HepG2 (cell line): Measurements from ENCODE around the gene ICAM5. TPM values are rescaled to one million over a fixed set of nuclear protein-coding genes. Genes with fewer than 3 reads are reported as not detected.

Source experiments
- ATAC-seq: fragments of 200-7000 bp; cut with Tn5 transposase; 3 replicates; pipeline ENCODE4 v1.9.1; 2020; ENCODE audit warnings: mild to moderate bottlenecking, moderate library complexity
- BruUV-seq: library from RNA; stranded (reverse); fragments of 400-500 nt; replicated peaks from 2 replicates; lab custom pipeline; 2021; lab: Mats Ljungman, UMichigan
- CTCF ChIA-PET: fragments of 300-600 bp; formaldehyde crosslinking; extraction: SDS; loops from one replicate; lab custom pipeline; 2021; ENCODE audit warnings: low total read pairs, inconsistent platforms, low intra/inter-chr PET ratio; lab: Yijun Ruan, JAX
- POLR2A ChIA-PET: fragments of 350-600 bp; sonication (Branson Sonifier 250); formaldehyde crosslinking; loops from one replicate; lab custom pipeline; 2020; ENCODE audit warnings: antibody characterized with exemption, inconsistent platforms; lab: Yijun Ruan, JAX
- DNase-seq: peaks from one replicate; pipeline ENCODE4 v3.0.0-alpha.2; 2015; ENCODE audit warnings: low spot score
- FAIRE-seq: peaks from 3 replicates; lab custom pipeline; 2011; peaks lifted over from hg19 to GRCh38; lab: Jason Lieb, UNC
- H2AFZ ChIP-seq: one replicate; pipeline ENCODE4 v1.6.1; 2011; ENCODE audit warnings: low read length, inconsistent platforms
- H3K27ac ChIP-seq: fragments of 300-600 bp; 3 replicates; pipeline ENCODE4 v1.8.0; 2011; ENCODE audit warnings: mixed run types, mild to moderate bottlenecking, mixed read lengths, low read length, inconsistent platforms; ENCODE audit not compliant: insufficient read depth; ENCODE audit errors: extremely low read length
- H3K27me3 ChIP-seq, 2 experiments: fragments of 200-600 bp in 1 of 2; 2 replicates in 1 of 2; 3 replicates in 1 of 2; pipeline versions ENCODE4 v1.6.0 to v1.8.0; 2011; ENCODE audit warnings: low read length in 2 of 2, mild to moderate bottlenecking in 2 of 2, moderate library complexity in 2 of 2, inconsistent platforms in 1 of 2; ENCODE audit not compliant: insufficient read depth in 2 of 2, control insufficient read depth in 1 of 2
- H3K36me3 ChIP-seq, 2 experiments: fragments of 200-600 bp in 1 of 2; replicated peaks in 1 of 2; 2 replicates in 1 of 2; 3 replicates in 1 of 2; pipeline versions ENCODE4 v1.5.1 to v1.8.0; 2011; ENCODE audit warnings: low read length in 2 of 2, inconsistent platforms in 1 of 2; ENCODE audit not compliant: insufficient read depth in 2 of 2, control insufficient read depth in 1 of 2
- H3K4me1 ChIP-seq: 2 replicates; pipeline ENCODE4 v1.5.1; 2012; ENCODE audit warnings: low read length, inconsistent platforms; ENCODE audit not compliant: insufficient read depth
- H3K4me2 ChIP-seq: 2 replicates; pipeline ENCODE4 v1.6.0; 2011; ENCODE audit warnings: low read depth, low read length, inconsistent platforms
- H3K4me3 ChIP-seq, 3 experiments: fragments of 200-600 bp in 1 of 3; sonication (generic), shearing (Covaris generic) in 1 of 3; replicated peaks in 1 of 3; 2 replicates each; pipeline ENCODE4 v1.5.1; 2011 to 2016; ENCODE audit warnings: low read length in 3 of 3, inconsistent platforms in 2 of 3, low read depth in 2 of 3, mild to moderate bottlenecking in 2 of 3, control low read depth in 1 of 3, mixed read lengths in 1 of 3; ENCODE audit not compliant: insufficient read depth in 1 of 3
- H3K79me2 ChIP-seq: one replicate; pipeline ENCODE4 v1.6.1; 2011; ENCODE audit warnings: low read length, inconsistent platforms; ENCODE audit not compliant: insufficient read depth
- H3K9ac ChIP-seq: 2 replicates; pipeline ENCODE4 v1.6.0; 2011; ENCODE audit warnings: mild to moderate bottlenecking, low read depth, low read length, inconsistent platforms; ENCODE audit not compliant: insufficient read depth
- H3K9me3 ChIP-seq: 2 replicates; pipeline ENCODE4 v1.5.1; 2012; ENCODE audit warnings: mild to moderate bottlenecking, low read length
- H4K20me1 ChIP-seq: 2 replicates; pipeline ENCODE4 v1.6.0; 2011; ENCODE audit warnings: inconsistent platforms, mild to moderate bottlenecking, low read length, moderate library complexity; ENCODE audit not compliant: insufficient read depth
- AHR ChIP-seq: IDR thresholded peaks from 2 replicates; pipeline ENCODE4 v1.6.1; 2018; ENCODE audit warnings: missing genetic modification reagents, missing compliant biosample characterization
- ARNT ChIP-seq: fragments of 450-650 bp; IDR thresholded peaks from 2 replicates; pipeline ENCODE4 v1.6.1; 2017
- GABPA ChIP-seq, 2 experiments: IDR thresholded peaks; 2 replicates each; pipeline ENCODE4 v1.6.1; 2011 to 2016; ENCODE audit warnings: low read depth in 2 of 2, low read length in 1 of 2, missing biosample characterization in 1 of 2, missing genetic modification characterization in 1 of 2
- NR2F6 ChIP-seq, 2 experiments: IDR thresholded peaks; 2 replicates each; pipeline ENCODE4 v1.6.1; 2016; ENCODE audit warnings: antibody characterized with exemption in 1 of 2, mild to moderate bottlenecking in 1 of 2
- RARA ChIP-seq: IDR thresholded peaks from 2 replicates; pipeline ENCODE4 v1.6.1; 2016; ENCODE audit warnings: missing genetic modification reagents, missing compliant biosample characterization
- SAP130 ChIP-seq: IDR thresholded peaks from 2 replicates; pipeline ENCODE4 v1.6.1; 2016; ENCODE audit warnings: low read depth
- TAF15 ChIP-seq: fragments of 200-400 bp; formaldehyde crosslinking; IDR thresholded peaks from one replicate; pipeline ENCODE4 v1.6.1; 2018; ENCODE audit warnings: mild to moderate bottlenecking, low read depth, low read length; ENCODE audit not compliant: poor library complexity, severe bottlenecking
- TEAD3 ChIP-seq: optimal IDR thresholded peaks from 2 replicates; pipeline ENCODE3; 2016; ENCODE audit warnings: borderline replicate concordance
- THRA ChIP-seq: sonication (generic); formaldehyde crosslinking; IDR thresholded peaks from 2 replicates; pipeline ENCODE4 v1.4.0; 2020; ENCODE audit warnings: missing genetic modification reagents, borderline replicate concordance
- ZFP1 ChIP-seq: IDR thresholded peaks from 2 replicates; pipeline ENCODE4 v1.6.1; 2016
- ZNF121 ChIP-seq: sonication (generic); formaldehyde crosslinking; IDR thresholded peaks from 2 replicates; pipeline ENCODE4 v1.5.0; 2020; ENCODE audit warnings: mild to moderate bottlenecking, missing genetic modification reagents
- ZNF501 ChIP-seq: sonication (generic); formaldehyde crosslinking; IDR thresholded peaks from 2 replicates; pipeline ENCODE4 v1.5.1; 2020; ENCODE audit warnings: mild to moderate bottlenecking, moderate library complexity, missing genetic modification reagents
- ZNF615 ChIP-seq: sonication (generic); formaldehyde crosslinking; IDR thresholded peaks from 2 replicates; pipeline ENCODE4 v1.5.0; 2020; ENCODE audit warnings: mild to moderate bottlenecking, missing genetic modification reagents, borderline replicate concordance
- ZNF770 ChIP-seq: sonication (generic); formaldehyde crosslinking; IDR thresholded peaks from 2 replicates; pipeline ENCODE4 v1.5.0; 2020; ENCODE audit warnings: mild to moderate bottlenecking, missing genetic modification reagents
- ZNF883 ChIP-seq: sonication (generic); formaldehyde crosslinking; IDR thresholded peaks from 2 replicates; pipeline ENCODE4 v1.5.1; 2020; ENCODE audit warnings: mild to moderate bottlenecking, missing genetic modification reagents; ENCODE audit errors: not compliant biosample characterization
- WGBS: methylation state at CpG from one replicate; pipeline ENCODE4 v1.1.6; 2017; ENCODE audit warnings: low lambda C conversion rate; 5-methylcytosine and 5-hydroxymethylcytosine counted together
- in situ Hi-C: cut with HindIII; loops from 2 replicates; pipeline ENCODE4 v1.10.0; 2017; ENCODE audit warnings: low pct_unique_long_range_greater_than_20kb; ENCODE audit not compliant: extremely low pct_ligation_motif_present
- intact Hi-C: fragments of 100-400 bp; cut with micrococcal nuclease; formaldehyde crosslinking; loops from one replicate; pipeline ENCODE4 v1.10.0; 2022; ENCODE audit not compliant: unreplicated experiment
- polyA plus RNA-seq, 8 experiments: library from polyadenylated mRNA; depleted of rRNA in 3 of 8; stranded (reverse) in 7 of 8; unstranded in 1 of 8; fragments of >200 nt; fragmentation: Illumina TruSeq in 4 of 8; extraction: Trizol in 4 of 8; gene quantifications; 2 replicates each; pipeline versions ENCODE4 v1.2.1 to v1.2.3, GENCODE V29; 2011 to 2016; ENCODE audit warnings: low read depth in 4 of 8, missing spikeins in 1 of 8, mixed read lengths in 1 of 8; ENCODE audit not compliant: insufficient read depth in 1 of 8
- total RNA-seq, 5 experiments: library from RNA; depleted of rRNA; stranded (reverse); fragments of >200 nt; fragmentation: Illumina TruSeq; extraction: Trizol; gene quantifications; 2 replicates each; pipeline ENCODE4 v1.2.3, GENCODE V29; 2016; ENCODE audit warnings: low read depth in 1 of 5

ICAM5 gene
- total and polyA plus RNA-seq, 2 of the 13 experiments (the other 11 are each of a cell fraction or from before 2014, with no cell fraction given): 0.46 to 1.6 TPM

GRCh38 chr19:10339977-10340376 lies 50.2 kb downstream of the ICAM5 start:
- H3K27ac ChIP-seq: no peak overlapping the region
- H3K9me3 ChIP-seq: no peaks in the 10 kb centered on the region
- in situ Hi-C loops (loop anchor here (5.0 kb wide), 1 partner anchor 42 kb away; the partner anchor contains the start of gene TYK2), intact Hi-C loops (loop anchor here (5.0 kb wide), 1 partner anchor 47 kb away; no protein-coding TSS in a partner anchor)
- no peaks in the 10 kb centered on the region for H3K79me2 ChIP-seq
- H3K4me3 ChIP-seq: no peak overlapping the region
- H3K9ac ChIP-seq: no peak overlapping the region
- CTCF ChIA-PET: no interaction called here
- H4K20me1 ChIP-seq: no peaks in the 10 kb centered on the region
- no peak overlapping the region for H2AFZ ChIP-seq
- TF ChIP-seq ZNF615 (CRISPR knock-in tag) (no peak), ZNF121 (CRISPR knock-in tag) (peak; percentile 44; the same call in 1 of the 2 replicates), ZNF501 (no peak)
- FAIRE-seq (no peak), DNase-seq (no peak), ATAC-seq (no peak)
- H3K4me2 ChIP-seq: no peak overlapping the region
- H3K27me3 ChIP-seq: peaks cover 1 to 3% of the 10 kb centered on the region in 2 experiments; a peak in 2 of 5 replicates
- no peaks in the 10 kb centered on the region for H3K36me3 ChIP-seq
- POLR2A ChIA-PET: no interaction called here
- H3K4me1 ChIP-seq: peaks cover 65% of the 10 kb centered on the region
- WGBS: 68% methylated on average over 5 of the region's 5 CpGs
- BruUV-seq: no TSS peak

GRCh38 chr19:10343495-10343894 lies 53.7 kb downstream of the ICAM5 start:
- no peak for ATAC-seq
- H3K36me3 ChIP-seq: no peaks in the 10 kb centered on the region
- H3K9ac ChIP-seq: no peak overlapping the region
- H3K27me3 ChIP-seq: peaks cover 1 to 2% of the 10 kb centered on the region in 2 experiments; a peak in 2 of 5 replicates
- intact Hi-C loops (no loop called here), in situ Hi-C loops (no loop called here)
- H4K20me1 ChIP-seq: no peaks in the 10 kb centered on the region
- WGBS: 0% methylated on average over 2 of the region's 2 CpGs
- peaks cover 45% of the 10 kb centered on the region for H3K4me1 ChIP-seq
- H2AFZ ChIP-seq: no peak overlapping the region
- H3K79me2 ChIP-seq: no peaks in the 10 kb centered on the region
- H3K27ac ChIP-seq: no peak overlapping the region
- H3K4me3 ChIP-seq: no peak overlapping the region
- BruUV-seq: no TSS peak
- ChIA-PET CTCF (no interaction called here), POLR2A (interaction anchor here (1.7 to 6.5 kb wide), 3 partner anchors 9 to 37 kb away, joined by 5 to 38 read pairs (median 6); partner anchors contain the start of genes RAVER1 and TYK2)
- DNase-seq: no peak
- no peak overlapping the region for H3K4me2 ChIP-seq
- H3K9me3 ChIP-seq: no peaks in the 10 kb centered on the region
- FAIRE-seq: no peak
- peak; percentile 98 for TF ChIP-seq ZNF770 (CRISPR knock-in tag)
- no peak for TF ChIP-seq ZNF883 (CRISPR knock-in tag)
- TF ChIP-seq GABPA (IDR thresholded peaks at IDR 0.05; ENCODE audit: low read depth, low read length): no peak
- no peak for TF ChIP-seq GABPA (CRISPR knock-in tag; IDR thresholded peaks at IDR 0.05; ENCODE audit: low read depth)
- no peak for TF ChIP-seq ARNT
- TF ChIP-seq SAP130 (CRISPR knock-in tag): 0 out of 2 replicates have a peak, but pooled peaks have one; percentile 17
- peak; percentile 68; the same call in 1 of the 2 replicates for TF ChIP-seq THRA (CRISPR knock-in tag)
- peak; percentile 75 for TF ChIP-seq RARA
- no peak for TF ChIP-seq ZFP1
- no peak for TF ChIP-seq TAF15
- TF ChIP-seq NR2F6 (IDR thresholded peaks at IDR 0.05): peak; percentile 43; the same call in 1 of the 2 replicates
- peak; percentile 78 for TF ChIP-seq NR2F6 (CRISPR knock-in tag; IDR thresholded peaks at IDR 0.05)
- no peak for TF ChIP-seq AHR (CRISPR knock-in tag)
- TF ChIP-seq TEAD3 (CRISPR knock-in tag): peak; percentile 87
